Stimulated activated naive B cell treated with anti-CD40 and anti-IgM and Interleukin-4, amounts not matched to agents 10 μg/mL and 1 μg/mL and 100 μg/mL, for 72 hours (primary cell): Measurements from ENCODE around the gene SRP14.
"Not testable (repeated sequence)": the region's sequence is repeated elsewhere in the genome, so short reads cannot be mapped to it uniquely, and the experiment has no call there.

Experiments used
- ATAC-seq, 2 donors: fragments of 150-1000 bp; cut with Tn5 transposase; replicated peaks; 2 replicates each; pipeline ENCODE4 v1.10.0; 2021; ENCODE audit warnings: moderate library complexity in 1 of 2
- DNase-seq: peaks from one replicate; pipeline ENCODE4 v3.0.0; 2021
- H3K27ac Mint-ChIP-seq: one replicate; pipeline ENCODE4 v1.8.0; 2022; ENCODE audit warnings: mild to moderate bottlenecking, mixed read lengths
- H3K27me3 Mint-ChIP-seq, 2 donors: one replicate each; pipeline ENCODE4 v1.8.0; 2022; ENCODE audit warnings: mixed read lengths in 2 of 2
- H3K36me3 Mint-ChIP-seq, 2 donors: one replicate each; pipeline ENCODE4 v1.8.0; 2022; ENCODE audit warnings: mixed read lengths in 2 of 2, mild to moderate bottlenecking in 1 of 2
- H3K4me1 Mint-ChIP-seq, 2 donors: one replicate each; pipeline ENCODE4 v1.8.0; 2022; ENCODE audit warnings: mixed read lengths in 2 of 2, mild to moderate bottlenecking in 1 of 2
- H3K4me3 Mint-ChIP-seq, 2 donors: one replicate each; pipeline ENCODE4 v1.8.0; 2022; ENCODE audit warnings: mild to moderate bottlenecking in 2 of 2, mixed read lengths in 2 of 2, moderate library complexity in 1 of 2
- H3K9me3 Mint-ChIP-seq, 2 donors: one replicate each; pipeline ENCODE4 v1.8.0; 2022; ENCODE audit warnings: mixed read lengths in 2 of 2, mild to moderate bottlenecking in 1 of 2

The SRP14 gene

DNA sequence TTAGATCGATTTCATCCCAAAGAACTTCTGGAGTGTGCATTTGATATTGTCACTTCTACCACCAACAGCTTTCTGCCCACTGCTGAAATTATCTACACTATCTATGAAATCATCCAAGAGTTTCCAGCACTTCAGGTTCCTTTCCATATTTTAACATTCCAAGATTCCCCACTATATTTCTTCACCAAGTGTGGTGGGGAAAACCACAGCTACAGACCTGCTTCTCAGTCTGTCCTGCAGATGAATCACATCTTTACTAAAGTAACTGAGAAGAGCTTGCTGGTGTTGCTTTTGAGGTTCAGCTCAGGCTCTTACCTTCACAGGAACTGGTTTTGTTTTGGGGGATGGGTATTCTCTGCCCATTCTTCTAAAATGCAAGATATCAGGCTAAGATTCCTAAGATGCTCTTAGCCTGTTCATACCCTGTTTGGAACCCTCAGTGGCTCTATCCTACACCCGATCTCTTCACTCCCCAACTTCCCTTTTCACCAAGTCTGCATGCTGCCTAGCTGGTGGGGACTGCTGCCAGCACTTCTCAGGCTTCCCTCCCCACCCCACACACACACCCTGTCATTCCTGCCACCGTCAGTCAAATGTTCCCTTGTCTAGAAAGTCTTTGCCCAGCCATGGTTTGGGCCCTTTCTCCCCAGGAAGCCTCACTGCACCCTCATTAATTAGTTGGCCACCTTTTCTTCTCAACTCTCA lies 30.8 kb downstream of the SRP14 start:
- Mint-ChIP-seq H3K27ac (no peak overlapping the region), H3K36me3 (peaks cover 50 to 62% of the 10 kb centered on the region in 2 donors), H3K27me3 (no peaks in the 10 kb centered on the region), H3K4me3 (no peak overlapping the region), H3K4me1 (no peaks in the 10 kb centered on the region), H3K9me3 (peaks cover 1% of the 10 kb centered on the region in 2 donors)
- ATAC-seq: no peak
- DNase-seq: no peak

DNA sequence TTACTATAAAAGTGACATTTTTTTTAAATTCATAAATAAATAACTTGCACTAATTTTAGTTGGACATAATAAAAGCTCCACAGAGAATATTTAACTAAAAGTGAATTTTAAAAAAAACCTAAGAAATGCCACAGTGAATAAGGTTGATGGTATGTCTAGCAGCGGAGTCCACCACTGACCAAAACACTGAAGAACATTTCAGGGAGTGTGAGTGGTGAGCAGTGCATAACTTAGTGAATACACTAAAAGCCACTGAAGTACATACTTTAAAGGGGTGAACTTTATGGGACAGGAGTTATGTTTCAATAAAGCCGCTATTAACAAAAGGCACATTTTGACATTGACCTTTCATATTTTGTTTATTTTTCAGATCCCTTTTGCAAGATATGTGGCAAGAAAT lies 32.3 kb downstream of the SRP14 start:
- no peaks in the 10 kb centered on the region for H3K27me3 Mint-ChIP-seq

DNA sequence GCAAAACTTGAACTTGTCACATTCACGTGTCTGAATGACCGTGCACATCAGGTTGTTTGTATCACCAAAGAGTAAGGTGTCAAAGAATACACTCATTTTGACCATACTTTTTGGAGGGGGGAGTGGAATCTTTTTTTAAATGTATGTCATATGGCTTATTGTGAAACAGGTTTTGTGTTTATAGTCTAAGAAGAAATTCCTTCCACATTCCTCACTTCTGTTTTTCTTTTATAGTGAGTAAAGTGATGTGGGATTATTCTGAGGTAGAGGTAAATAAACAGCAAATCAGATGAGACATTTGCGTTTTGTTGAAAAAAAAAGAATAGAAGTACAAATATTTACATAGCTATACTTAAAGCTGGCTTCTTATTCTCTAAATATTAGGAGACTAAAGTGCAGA lies 33.0 kb downstream of the SRP14 start:
- ATAC-seq (no peak), DNase-seq (no peak)
- Mint-ChIP-seq H3K27me3 (no peaks in the 10 kb centered on the region), H3K9me3 (no peaks in the 10 kb centered on the region), H3K27ac (no peak overlapping the region), H3K4me3 (no peak overlapping the region), H3K4me1 (no peaks in the 10 kb centered on the region), H3K36me3 (peaks cover 38 to 47% of the 10 kb centered on the region in 2 donors)

More for the DNA sequence above, 32.3 kb downstream of the SRP14 start:
- peaks cover 40 to 50% of the 10 kb centered on the region in 2 donors for H3K36me3 Mint-ChIP-seq
- DNase-seq (no peak), ATAC-seq (no peak)
- H3K4me3 Mint-ChIP-seq: no peak overlapping the region
- no peak overlapping the region for H3K27ac Mint-ChIP-seq
- H3K4me1 Mint-ChIP-seq: no peaks in the 10 kb centered on the region
- H3K9me3 Mint-ChIP-seq: no peaks in the 10 kb centered on the region

DNA sequence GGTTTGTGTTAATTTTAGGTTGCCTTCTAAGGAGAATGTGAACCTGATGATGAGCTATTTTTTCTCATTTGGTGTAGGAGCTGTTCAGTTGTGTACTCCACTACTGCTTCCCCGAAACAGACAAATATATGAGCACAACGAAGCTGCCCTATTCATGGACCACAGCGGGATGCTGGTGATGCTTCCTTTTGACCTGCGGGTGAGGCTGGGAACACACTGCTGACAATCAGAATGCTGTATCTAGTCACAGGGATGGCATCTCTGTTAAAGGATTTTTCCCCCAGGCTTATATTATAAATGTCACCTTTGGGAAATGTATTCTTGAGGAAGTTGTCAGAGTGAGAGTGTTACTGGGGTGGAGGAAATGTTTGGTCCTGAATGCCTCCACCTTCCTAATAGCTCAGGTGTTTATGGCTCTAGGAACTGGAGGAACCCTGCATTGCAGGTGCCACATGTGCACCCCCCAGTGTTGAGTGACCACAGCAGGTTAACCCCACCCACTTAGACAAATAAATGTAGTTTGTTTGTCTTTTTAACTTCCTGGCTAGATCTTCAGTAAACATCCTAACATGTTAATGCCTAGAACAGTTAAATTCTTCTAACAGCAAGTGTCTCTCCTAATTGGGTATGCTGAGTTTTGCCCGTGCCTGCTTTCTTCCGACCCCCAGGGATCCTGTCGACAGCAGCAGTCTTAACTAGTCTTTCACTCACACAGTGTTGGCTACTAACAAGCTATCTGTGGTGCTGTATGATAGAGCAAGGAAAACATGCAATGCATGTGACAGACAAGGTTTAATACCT lies 35.7 kb downstream of the SRP14 start:
- DNase-seq (no peak), ATAC-seq (no peak)
- H3K4me3 Mint-ChIP-seq: no peak overlapping the region
- H3K36me3 Mint-ChIP-seq: peaks cover 35 to 38% of the 10 kb centered on the region in 2 donors
- no peaks in the 10 kb centered on the region for H3K9me3 Mint-ChIP-seq
- H3K27ac Mint-ChIP-seq: no peak overlapping the region
- H3K4me1 Mint-ChIP-seq: no peaks in the 10 kb centered on the region
- no peaks in the 10 kb centered on the region for H3K27me3 Mint-ChIP-seq

DNA sequence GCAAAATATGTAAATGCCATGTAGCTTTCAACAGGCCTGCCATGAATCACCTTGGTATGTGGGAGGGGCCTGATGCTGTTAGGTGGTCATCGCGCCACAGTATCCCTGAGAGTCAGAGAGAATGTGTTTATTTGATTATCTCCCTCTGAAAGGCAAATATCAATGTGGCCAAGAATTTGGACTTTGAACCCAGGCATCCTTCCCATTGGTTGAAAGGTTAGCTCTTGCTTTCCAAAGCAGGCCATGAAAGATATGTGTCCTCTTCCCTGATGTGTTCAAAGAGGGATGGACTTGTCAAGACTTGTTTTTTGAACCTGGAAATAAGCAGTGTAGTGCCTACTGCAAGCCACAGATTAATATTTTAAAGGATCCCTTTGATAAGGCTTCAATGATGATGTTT lies 36.7 kb downstream of the SRP14 start:
- Mint-ChIP-seq H3K9me3 (no peaks in the 10 kb centered on the region), H3K36me3 (peaks cover 33 to 41% of the 10 kb centered on the region in 2 donors), H3K27me3 (no peaks in the 10 kb centered on the region), H3K4me1 (no peaks in the 10 kb centered on the region), H3K27ac (no peak overlapping the region), H3K4me3 (no peak overlapping the region)
- ATAC-seq: no peak
- DNase-seq: no peak

DNA sequence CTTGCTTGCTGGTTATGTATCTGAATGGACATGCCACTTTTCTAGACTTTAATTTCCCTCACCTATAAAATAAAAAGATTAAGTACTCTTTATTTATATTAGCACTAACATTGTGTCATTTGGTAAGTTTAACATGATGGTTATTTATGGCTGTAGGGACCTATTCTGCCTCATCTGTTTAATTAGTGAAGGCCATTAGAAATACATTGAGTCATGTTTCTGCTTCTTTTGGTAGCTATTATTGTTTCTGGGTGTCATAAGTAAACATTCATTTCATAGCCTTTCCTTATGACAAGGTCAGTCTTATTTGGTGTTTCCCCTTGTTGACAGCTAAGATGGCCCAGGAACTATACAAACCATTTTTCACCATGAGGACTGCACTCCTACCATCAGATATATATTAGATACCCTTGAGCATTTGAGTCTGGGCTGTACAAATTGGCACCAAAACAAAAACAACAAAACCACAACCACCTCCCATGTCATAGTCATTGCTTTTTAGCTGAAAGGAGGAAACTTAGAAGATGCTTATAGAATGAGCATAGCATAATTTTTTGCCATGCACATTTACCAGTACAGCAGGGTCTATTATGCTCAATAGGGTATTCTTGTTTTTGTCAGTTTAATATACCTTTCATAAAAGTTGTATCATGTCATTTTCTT lies 39.3 kb downstream of the SRP14 start:
- H3K36me3 Mint-ChIP-seq: peaks cover 38 to 51% of the 10 kb centered on the region in 2 donors
- no peak overlapping the region for H3K27ac Mint-ChIP-seq
- ATAC-seq (no peak), DNase-seq (no peak)
- no peaks in the 10 kb centered on the region for H3K4me1 Mint-ChIP-seq
- no peaks in the 10 kb centered on the region for H3K9me3 Mint-ChIP-seq
- no peak overlapping the region for H3K4me3 Mint-ChIP-seq
- H3K27me3 Mint-ChIP-seq: no peaks in the 10 kb centered on the region

DNA sequence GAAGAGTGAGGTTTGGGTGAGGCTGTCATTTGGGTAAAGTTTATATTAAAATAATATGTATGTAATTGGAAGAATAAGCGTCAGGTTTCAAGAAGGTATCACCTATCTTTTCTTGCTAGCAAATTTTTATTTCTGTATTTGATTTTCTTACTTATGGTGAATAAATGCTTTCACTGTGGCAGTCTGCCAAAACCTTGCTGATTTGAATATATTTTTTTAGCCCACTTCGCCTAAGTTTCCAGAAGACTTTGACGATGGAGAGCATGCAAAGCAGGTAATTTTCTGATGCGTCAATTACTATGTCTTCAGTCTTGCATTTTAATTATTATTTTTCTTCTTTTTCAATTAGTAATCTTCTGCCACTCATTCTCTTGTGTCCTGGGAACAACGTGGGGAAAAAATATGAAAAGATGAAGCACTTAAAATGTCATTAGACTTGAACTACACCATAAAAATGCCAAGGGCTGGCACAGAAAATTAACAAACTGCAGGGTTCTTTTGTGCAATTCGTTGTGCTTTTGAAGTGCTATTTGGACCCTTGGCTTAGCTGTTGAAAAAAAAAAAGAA lies 40.4 kb downstream of the SRP14 start:
- ATAC-seq (no peak), DNase-seq (no peak)
- Mint-ChIP-seq H3K36me3 (peaks cover 40 to 53% of the 10 kb centered on the region in 2 donors), H3K4me1 (no peaks in the 10 kb centered on the region), H3K27ac (no peak overlapping the region), H3K27me3 (no peaks in the 10 kb centered on the region), H3K4me3 (no peak overlapping the region), H3K9me3 (no peaks in the 10 kb centered on the region)

DNA sequence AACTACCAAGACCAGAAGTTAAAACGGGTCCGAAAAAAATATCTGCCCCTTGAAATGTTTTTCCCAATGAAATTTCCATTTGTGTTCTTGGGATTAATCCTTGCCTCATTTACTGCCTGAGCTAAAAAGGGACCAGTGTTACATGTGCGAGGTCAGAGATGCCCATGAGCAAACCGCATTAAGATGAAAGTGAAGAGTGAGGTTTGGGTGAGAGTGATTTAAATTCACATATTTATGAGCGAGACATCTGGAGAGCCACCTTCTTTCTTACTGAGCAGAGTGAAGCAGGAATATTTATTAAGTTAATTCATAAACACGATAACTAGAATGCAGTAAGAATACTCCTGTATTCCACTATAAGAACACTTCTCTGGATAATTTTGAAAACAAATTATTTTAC lies 41.3 kb downstream of the SRP14 start:
- Mint-ChIP-seq H3K27me3 (no peaks in the 10 kb centered on the region), H3K27ac (no peak overlapping the region), H3K36me3 (peaks cover 48 to 57% of the 10 kb centered on the region in 2 donors), H3K4me1 (no peaks in the 10 kb centered on the region), H3K4me3 (no peak overlapping the region), H3K9me3 (no peaks in the 10 kb centered on the region)
- DNase-seq (no peak), ATAC-seq (no peak)

DNA sequence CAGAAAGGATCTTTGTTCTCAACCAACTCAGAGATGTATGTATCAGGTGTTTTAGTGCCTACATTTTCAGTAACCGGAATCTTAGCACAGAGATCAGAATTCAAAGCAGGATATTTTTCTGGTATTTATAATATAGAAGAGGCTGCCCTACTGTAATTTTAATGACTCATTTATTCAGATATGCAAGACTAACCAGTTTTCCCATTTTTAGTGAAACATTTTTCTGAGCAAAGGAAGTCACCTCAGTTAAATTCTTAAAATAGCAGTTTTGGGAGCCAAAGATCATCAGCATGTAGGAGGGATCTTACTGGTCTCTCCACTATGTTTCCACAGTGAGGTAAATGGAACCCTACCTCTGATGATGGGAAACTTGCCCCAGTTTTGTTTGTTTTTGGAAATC lies 42.0 kb downstream of the SRP14 start:
- DNase-seq (no peak), ATAC-seq (no peak)
- H3K4me3 Mint-ChIP-seq: no peak overlapping the region
- no peaks in the 10 kb centered on the region for H3K4me1 Mint-ChIP-seq
- H3K27me3 Mint-ChIP-seq: no peaks in the 10 kb centered on the region
- H3K36me3 Mint-ChIP-seq: peaks cover 52 to 59% of the 10 kb centered on the region in 2 donors
- H3K27ac Mint-ChIP-seq: no peak overlapping the region
- no peaks in the 10 kb centered on the region for H3K9me3 Mint-ChIP-seq

DNA sequence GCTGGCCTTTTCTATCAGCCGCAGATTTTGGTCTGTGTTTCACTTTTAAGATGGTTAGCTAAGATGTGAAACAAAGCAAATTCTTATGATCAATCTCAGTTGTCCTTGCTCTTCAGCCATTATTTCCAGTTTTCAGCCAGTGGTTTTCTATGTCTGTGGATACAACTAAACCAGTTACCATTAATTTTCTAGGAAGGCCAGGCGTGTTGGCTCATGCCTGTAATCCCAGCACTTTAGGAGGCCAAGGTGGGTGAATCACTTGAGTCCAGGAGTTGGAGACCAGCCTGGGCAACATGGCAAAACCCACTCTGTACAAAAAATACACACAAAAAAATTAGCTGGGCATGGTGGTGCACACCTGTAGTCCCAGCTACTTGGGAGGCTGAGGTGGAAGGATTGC lies 42.8 kb downstream of the SRP14 start:
- not testable (repeated sequence) for H3K9me3 Mint-ChIP-seq, ATAC-seq, DNase-seq, H3K4me3 Mint-ChIP-seq, H3K27ac Mint-ChIP-seq, H3K4me1 Mint-ChIP-seq, H3K27me3 Mint-ChIP-seq
- H3K36me3 Mint-ChIP-seq: peaks cover 53 to 62% of the 10 kb centered on the region in 2 donors

DNA sequence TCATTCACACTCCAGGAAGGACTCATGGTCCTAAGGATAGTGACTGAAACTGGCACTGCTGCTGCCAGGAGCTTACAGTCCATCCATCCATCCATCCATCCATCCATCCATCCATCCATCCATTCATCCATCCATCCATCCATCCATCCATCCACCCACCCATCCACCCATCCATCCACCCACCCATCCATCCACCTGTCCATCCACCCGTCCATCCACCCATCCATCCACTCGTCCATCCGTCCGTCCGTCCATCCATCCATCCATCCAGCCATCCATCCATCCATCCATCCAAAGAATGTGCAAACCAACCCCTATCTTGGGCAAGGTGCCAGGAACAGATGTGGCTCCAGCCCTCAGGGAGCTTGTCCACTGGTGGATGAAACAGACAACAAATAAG lies 46.0 kb downstream of the SRP14 start:
- ATAC-seq, H3K27ac Mint-ChIP-seq, DNase-seq, H3K4me3 Mint-ChIP-seq, H3K27me3 Mint-ChIP-seq, H3K4me1 Mint-ChIP-seq, H3K9me3 Mint-ChIP-seq: not testable (repeated sequence)
- H3K36me3 Mint-ChIP-seq: peaks cover 64 to 77% of the 10 kb centered on the region in 2 donors

DNA sequence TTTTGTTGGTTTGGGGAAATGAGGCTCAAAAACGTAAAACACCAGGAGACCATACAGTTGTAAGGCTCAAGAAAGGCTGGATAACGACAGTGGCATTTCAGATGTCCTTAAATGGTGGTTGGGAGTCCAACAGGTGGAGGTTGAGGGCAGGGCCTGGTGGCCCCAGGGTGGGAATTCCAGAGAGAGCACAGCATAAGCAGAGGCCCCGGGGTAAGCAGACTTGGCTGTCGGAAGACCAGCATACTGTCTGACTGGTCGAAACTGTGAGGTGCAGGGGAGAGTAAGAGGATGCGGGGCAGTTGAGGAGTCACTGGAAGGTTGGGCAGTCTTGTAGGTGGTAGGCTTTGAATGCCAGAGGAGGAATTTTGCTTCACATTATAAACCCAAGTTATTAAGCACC lies 48.3 kb downstream of the SRP14 start:
- Mint-ChIP-seq H3K27ac (no peak overlapping the region), H3K9me3 (no peaks in the 10 kb centered on the region), H3K4me3 (no peak overlapping the region), H3K27me3 (no peaks in the 10 kb centered on the region), H3K36me3 (peaks cover 55 to 63% of the 10 kb centered on the region in 2 donors), H3K4me1 (no peaks in the 10 kb centered on the region)
- ATAC-seq: no peak
- DNase-seq: no peak

DNA sequence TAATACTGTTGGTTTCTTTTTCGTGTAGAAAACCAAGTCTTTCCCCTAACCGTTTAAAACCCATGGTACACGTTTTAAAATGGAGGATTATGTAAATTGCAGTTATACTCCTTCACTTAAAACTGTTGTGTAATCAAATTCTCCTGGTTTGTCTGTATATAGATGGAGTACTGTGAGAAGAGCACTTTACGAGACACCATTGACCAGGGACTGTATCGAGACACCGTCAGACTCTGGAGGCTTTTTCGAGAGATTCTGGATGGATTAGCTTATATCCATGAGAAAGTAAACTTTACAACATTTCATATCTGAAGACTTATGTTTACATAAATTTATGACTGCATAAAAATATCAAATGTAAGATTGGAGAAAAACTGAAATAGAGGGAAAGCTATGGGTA lies 51.2 kb downstream of the SRP14 start:
- no peak overlapping the region for H3K27ac Mint-ChIP-seq
- no peaks in the 10 kb centered on the region for H3K27me3 Mint-ChIP-seq
- peaks cover 56 to 67% of the 10 kb centered on the region in 2 donors for H3K36me3 Mint-ChIP-seq
- DNase-seq: no peak
- no peaks in the 10 kb centered on the region for H3K4me1 Mint-ChIP-seq
- H3K4me3 Mint-ChIP-seq: no peak overlapping the region
- peaks cover 0 to 2% of the 10 kb centered on the region in 2 donors for H3K9me3 Mint-ChIP-seq
- no peak for ATAC-seq
